Lower leg skin (tissue), 3 donors: Measurements from ENCODE around the gene PYGO2.

Experiments used
- CTCF ChIP-seq, 3 donors: fragments of 450-650 bp; IDR thresholded peaks; one replicate each; pipeline ENCODE4 v1.5.1; 2016; ENCODE audit warnings: antibody characterized with exemption in 3 of 3, mild to moderate bottlenecking in 3 of 3, moderate library complexity in 2 of 3
- POLR2A ChIP-seq, 2 donors: fragments of 450-650 bp; IDR thresholded peaks; one replicate each; pipeline ENCODE4 v1.6.1; 2016 to 2017; ENCODE audit warnings: antibody characterized with exemption in 2 of 2, mild to moderate bottlenecking in 1 of 2, moderate library complexity in 1 of 2

GRCh38 chr1:154937988-154938386 lies 23.6 kb downstream of the PYGO2 start:
- no peak for TF ChIP-seq CTCF (IDR thresholded peaks at IDR 0.05)
- no peak for TF ChIP-seq POLR2A (IDR thresholded peaks at IDR 0.05)
